GM19467 (cell line): Measurements from ENCODE around the gene ZNF695.

ENCODE experiments used
- ATAC-seq: cut with Tn5 transposase; IDR thresholded peaks from one replicate; pipeline ENCODE4 v1.9.1; 2021; ENCODE audit warnings: mild to moderate bottlenecking, moderate library complexity; ENCODE audit not compliant: unreplicated experiment

The ZNF695 gene

DNA sequence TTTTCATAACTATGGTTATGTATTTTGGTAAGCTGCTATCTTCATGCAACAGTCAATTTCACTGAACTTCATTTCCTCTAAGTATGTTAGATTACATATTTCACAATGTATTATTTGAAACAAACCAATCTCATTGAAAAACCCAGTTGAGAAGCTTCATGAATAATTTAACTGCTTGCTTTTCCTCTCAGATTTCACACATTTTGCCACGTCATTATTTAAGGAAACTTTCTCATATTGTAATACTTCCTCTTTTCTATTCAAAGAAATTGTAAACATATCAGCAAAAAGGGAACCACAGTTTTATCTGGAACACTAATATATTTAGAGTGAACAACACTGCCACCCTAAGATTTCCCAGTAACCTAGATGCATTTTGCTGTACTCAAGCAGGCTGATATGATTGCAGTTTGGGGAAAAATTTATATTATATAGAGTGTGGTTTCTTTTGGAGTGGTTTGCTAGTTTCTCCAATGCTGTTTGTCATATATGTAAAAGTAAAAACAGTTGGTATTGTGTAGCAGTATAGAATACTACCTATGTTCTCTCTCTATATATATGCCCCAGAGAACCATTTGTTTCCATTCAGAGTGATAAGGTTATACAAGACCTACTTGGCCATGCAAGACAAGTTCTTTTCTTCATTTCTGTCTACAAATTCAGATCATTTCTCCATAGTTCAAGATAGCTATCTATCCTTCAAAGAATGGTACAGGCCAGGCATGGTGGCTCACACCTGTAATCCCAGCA is 47.7 kb downstream of the ZNF695 start:
- ATAC-seq = peak; percentile 45

DNA sequence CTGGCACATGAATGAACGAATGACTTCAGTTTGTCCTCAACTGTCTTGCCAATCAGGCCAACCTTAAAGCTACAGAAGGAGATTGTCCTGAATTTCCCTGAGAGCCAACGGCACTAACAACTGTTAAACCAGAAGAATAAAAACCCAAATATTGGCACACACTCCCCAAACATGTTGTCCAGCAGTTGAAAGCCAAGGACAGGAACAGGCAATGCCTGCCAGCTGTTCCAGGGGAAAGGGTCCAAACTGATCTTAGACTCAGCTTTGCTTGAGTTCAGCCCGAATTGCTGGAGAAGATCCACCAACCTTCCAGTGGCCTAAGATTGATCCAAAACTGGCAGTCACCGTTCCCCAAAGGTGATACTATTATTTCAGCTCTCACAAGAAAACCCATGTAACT is 53.7 kb downstream of the ZNF695 start:
- ATAC-seq = no peak

DNA sequence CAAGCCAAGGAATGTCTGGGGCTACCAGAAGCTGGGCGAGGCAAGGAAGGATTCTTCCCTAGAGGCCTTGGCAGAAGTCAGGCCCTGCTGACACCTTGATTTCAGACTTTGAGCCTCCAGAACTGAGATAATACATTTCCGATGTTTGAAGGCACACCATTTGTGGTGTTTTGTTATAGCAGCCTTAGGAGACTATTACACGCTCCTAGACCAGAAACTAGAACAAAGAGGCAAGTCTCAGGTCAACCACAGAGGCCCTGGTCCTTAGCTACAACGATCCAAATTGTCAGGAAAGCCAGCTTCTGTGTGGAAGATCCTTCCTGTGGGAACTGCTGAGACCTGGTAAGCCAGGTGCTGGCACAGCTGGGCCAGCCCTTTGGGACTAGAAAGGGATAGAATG is 56.4 kb downstream of the ZNF695 start:
- no peak for ATAC-seq

DNA sequence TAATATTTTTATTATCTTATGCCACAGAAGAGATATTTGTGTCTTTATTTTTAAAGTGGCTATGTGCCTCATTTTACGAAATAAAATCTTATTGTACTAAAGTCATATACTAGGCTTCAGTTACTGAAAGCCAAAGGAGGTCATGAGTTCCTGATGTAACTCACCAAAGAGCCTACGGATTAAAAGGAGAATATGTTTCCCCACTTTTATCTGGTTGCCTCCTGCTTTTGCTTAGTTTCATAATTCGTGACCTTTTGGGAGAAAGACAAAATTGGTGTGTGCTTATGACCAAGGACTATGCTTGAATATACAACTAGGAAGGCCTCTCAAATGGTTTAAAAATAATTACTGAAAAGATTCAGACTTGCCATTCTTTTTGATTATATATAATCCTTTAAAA is 57.9 kb downstream of the ZNF695 start:
- no peak for ATAC-seq

DNA sequence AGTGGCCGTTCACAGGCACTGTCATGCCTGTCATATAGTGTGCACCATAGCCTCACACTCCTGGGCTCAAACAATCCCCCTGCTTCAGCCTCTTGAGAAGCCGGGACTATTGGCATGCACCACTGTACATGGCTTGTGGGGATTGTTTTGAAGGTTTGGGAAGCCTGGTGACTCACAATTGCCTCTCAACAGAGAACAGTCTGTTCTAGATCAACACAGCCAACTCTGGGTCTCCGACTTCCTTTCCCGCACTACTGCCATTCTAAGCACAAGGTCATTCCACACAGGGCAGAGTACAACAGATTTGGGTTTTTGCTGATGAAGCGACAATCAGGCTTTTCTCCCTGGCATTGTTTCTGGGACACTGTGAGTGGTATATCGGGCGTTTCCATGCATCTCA is 60.6 kb downstream of the ZNF695 start:
- no peak for ATAC-seq

DNA sequence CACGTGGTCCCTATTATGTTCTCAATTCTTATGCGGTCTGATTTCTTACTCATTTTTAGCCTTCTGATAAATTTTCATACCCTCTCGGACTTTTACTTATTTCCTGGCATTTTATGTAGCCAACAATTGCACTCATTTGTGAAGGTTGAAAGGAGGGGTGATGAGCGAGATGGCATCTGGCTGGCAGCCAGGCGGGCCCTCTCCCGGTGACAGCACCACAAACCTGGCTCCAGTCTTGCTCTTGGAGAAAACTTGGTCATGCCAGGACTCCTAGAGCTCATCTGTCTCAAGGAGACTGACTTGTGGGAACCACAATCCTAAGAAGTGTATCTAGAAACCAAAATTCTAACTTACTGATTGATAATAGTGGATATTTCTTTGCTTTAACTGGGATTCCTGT is 61.5 kb downstream of the ZNF695 start:
- no peak for ATAC-seq
